ENCODE measurements around the gene AGAP1.

The AGAP1 gene

DNA sequence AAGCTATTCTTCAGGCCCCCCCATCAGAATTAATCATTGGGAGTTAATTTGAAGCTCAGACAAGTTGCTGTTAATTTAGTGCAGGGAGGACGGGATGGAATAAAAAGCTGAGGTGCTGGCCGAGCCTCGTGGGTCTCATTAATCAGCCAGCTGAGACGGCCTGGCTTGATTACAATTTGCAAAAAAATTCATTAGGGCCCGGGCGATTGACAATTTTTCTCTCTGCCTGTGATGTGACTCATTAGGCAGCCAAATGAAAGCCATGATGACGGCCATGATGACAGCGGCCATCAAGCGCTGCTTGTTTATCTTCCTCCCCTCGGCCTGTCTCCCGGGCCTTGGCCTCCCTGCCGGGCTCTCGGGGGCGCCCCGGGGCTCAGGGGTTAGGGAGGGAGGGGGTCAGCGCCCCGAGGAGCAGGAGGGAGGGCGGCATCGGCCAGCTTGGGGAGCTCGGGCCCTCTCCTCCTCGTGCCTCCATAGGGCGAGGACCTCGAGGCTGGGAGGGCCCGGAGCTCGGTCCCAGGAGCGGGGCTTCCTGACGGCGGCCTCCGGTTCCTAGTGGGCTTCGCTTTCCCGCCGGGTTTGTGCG, 669.1 kb downstream of the AGAP1 start:
- Histone ChIP-seq H3K27me3 (ENCODE audit: insufficient read depth, poor library complexity, severe bottlenecking) (peaks cover 34% of the 10 kb centered on the region), H3K9me3 (ENCODE audit: severe bottlenecking) (no peaks in the 10 kb centered on the region), H3K4me1 (ENCODE audit: insufficient read depth, poor library complexity, severe bottlenecking) (peaks cover 7% of the 10 kb centered on the region), H3K36me3 (ENCODE audit: low read depth) (no peaks in the 10 kb centered on the region), H3K27ac (ENCODE audit: poor library complexity, severe bottlenecking) (no peak overlapping the region), H3K4me3 (ENCODE audit: severe bottlenecking) (no peak overlapping the region)
- TF ChIP-seq, protein P1, sequence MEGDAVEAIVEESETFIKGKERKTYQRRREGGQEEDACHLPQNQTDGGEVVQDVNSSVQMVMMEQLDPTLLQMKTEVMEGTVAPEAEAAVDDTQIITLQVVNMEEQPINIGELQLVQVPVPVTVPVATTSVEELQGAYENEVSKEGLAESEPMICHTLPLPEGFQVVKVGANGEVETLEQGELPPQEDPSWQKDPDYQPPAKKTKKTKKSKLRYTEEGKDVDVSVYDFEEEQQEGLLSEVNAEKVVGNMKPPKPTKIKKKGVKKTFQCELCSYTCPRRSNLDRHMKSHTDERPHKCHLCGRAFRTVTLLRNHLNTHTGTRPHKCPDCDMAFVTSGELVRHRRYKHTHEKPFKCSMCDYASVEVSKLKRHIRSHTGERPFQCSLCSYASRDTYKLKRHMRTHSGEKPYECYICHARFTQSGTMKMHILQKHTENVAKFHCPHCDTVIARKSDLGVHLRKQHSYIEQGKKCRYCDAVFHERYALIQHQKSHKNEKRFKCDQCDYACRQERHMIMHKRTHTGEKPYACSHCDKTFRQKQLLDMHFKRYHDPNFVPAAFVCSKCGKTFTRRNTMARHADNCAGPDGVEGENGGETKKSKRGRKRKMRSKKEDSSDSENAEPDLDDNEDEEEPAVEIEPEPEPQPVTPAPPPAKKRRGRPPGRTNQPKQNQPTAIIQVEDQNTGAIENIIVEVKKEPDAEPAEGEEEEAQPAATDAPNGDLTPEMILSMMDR (IDR thresholded peaks at IDR 0.05; ENCODE audit: poor library complexity, severe bottlenecking) = no peak
- DNase-seq (ENCODE audit: low spot score) = no peak
- no peak for ATAC-seq (ENCODE audit: low read depth)

DNA sequence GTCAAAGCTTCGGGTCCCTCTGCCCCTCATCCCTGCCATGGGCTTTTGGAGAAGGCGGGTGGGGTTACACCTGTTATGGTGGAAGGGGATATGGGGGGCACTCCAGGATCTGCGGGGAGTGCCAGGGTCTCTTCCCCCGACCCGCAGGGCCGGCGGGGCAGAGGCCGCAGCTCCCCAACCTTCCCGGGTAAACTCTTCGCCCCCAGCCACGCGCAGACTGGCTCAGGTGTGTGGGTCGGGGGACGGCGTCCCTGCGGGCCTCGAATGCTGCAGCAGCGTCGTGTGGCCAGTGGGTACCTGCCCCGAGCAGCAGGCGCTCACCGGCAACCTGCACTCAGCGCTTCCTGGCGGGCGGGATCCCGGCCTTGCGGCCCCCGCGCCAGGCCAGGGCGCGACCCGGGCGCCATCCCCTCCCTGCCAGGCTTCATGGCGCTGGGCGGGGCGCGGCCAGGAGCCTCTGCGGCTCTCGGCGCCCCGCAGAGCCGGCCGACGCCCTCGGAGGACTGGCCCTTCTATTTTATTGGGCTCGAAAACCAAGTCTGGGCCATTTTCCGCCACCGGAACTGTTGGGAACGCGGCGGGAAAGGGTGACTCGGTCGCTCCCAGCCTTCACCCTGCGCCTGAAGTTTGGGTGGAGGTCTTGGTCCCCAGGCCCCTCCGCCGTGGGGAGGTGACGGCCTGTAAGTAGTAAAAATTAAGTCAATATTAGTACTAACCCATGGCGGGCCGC, 669.8 kb downstream of the AGAP1 start:
- Histone ChIP-seq H3K4me1 (ENCODE audit: insufficient read depth, poor library complexity, severe bottlenecking) (peaks cover 7% of the 10 kb centered on the region), H3K9me3 (ENCODE audit: severe bottlenecking) (no peaks in the 10 kb centered on the region), H3K36me3 (ENCODE audit: low read depth) (no peaks in the 10 kb centered on the region), H3K4me3 (ENCODE audit: severe bottlenecking) (no peak overlapping the region), H3K27ac (ENCODE audit: poor library complexity, severe bottlenecking) (no peak overlapping the region), H3K27me3 (ENCODE audit: insufficient read depth, poor library complexity, severe bottlenecking) (peaks cover 37% of the 10 kb centered on the region)
- TF ChIP-seq, protein P1 (IDR thresholded peaks at IDR 0.05; ENCODE audit: poor library complexity, severe bottlenecking) = no peak
- ATAC-seq (ENCODE audit: low read depth) (no peak), DNase-seq (ENCODE audit: low spot score) (no peak)

DNA sequence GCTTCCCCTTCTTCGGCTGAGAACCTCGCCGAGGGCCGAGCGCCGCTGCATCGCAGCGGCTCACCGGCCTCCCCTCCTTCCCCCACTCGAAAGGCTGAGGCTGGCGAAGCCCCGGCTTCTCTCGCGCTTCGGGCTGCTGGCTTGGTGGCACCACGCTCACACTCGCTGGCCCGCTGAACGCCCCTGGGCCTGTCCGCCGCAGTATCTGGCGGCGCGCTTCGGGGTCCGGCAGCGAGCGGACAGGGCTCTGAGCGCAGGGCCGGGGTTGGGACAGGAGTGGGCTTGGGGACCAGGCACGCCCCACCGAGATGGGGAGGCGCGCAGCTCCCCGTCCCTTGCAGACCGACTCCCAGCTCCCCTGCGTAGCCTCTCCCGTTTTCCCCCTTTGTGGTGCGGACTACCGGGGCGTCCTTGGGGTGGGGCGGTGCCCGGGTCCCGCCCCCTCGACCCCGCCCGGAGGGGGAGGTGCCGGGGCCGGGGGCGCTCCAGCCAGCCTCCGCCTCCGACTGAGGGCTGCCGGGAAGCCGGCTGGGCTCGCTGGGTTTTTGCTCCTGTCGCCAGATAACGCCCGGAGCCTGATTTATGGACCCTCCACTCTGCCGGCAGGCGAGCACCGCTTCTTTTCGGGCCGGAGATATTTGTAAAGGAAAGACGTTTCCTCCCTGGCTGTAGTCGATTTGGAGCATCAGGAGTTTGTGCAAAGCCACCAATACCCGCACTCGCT, 670.5 kb downstream of the AGAP1 start:
- peak overlapping the region; percentile 14 for H3K4me3 ChIP-seq (ENCODE audit: severe bottlenecking)
- no peak overlapping the region for H3K27ac ChIP-seq (ENCODE audit: poor library complexity, severe bottlenecking)
- TF ChIP-seq, protein P1 (IDR thresholded peaks at IDR 0.05; ENCODE audit: poor library complexity, severe bottlenecking) = no peak
- ATAC-seq (ENCODE audit: low read depth) (no peak), DNase-seq (ENCODE audit: low spot score) (no peak)
- no peaks in the 10 kb centered on the region for H3K36me3 ChIP-seq (ENCODE audit: low read depth)
- peaks cover 7% of the 10 kb centered on the region for H3K4me1 ChIP-seq (ENCODE audit: insufficient read depth, poor library complexity, severe bottlenecking)
- no peaks in the 10 kb centered on the region for H3K9me3 ChIP-seq (ENCODE audit: severe bottlenecking)
- H3K27me3 ChIP-seq (ENCODE audit: insufficient read depth, poor library complexity, severe bottlenecking) = peaks cover 45% of the 10 kb centered on the region

- Histone ChIP-seq H3K4me3 (ENCODE audit: severe bottlenecking) (no peak overlapping the region), H3K9me3 (ENCODE audit: severe bottlenecking) (no peaks in the 10 kb centered on the region), H3K27ac (ENCODE audit: poor library complexity, severe bottlenecking) (no peak overlapping the region), H3K4me1 (ENCODE audit: insufficient read depth, poor library complexity, severe bottlenecking) (peaks cover 7% of the 10 kb centered on the region), H3K36me3 (ENCODE audit: low read depth) (no peaks in the 10 kb centered on the region), H3K27me3 (ENCODE audit: insufficient read depth, poor library complexity, severe bottlenecking) (peaks cover 53% of the 10 kb centered on the region)
- no peak for ATAC-seq (ENCODE audit: low read depth)
- DNase-seq (ENCODE audit: low spot score) = no peak
- TF ChIP-seq, protein P1 (IDR thresholded peaks at IDR 0.05; ENCODE audit: poor library complexity, severe bottlenecking) = no peak
These were observed 671.3 kb downstream of the AGAP1 start for GRCh38 chr2:236164925-236165841.

Data from RWPE2 (cell line).